ENCODE results near the gene KRTAP5-2.

The KRTAP5-2 gene

GRCh38 chr11:1567052-1567720 is 30.9 kb downstream of the KRTAP5-2 start:
- peak; percentile 47 for DNase-seq (ENCODE audit: low spot score)

- peak; percentile 44 for DNase-seq (ENCODE audit: low spot score)
Observed at GRCh38 chr11:1566381-1567051, 31.6 kb downstream of the KRTAP5-2 start.

GRCh38 chr11:1565904-1566247 is 32.2 kb downstream of the KRTAP5-2 start:
- DNase-seq (ENCODE audit: low spot score): peak; percentile 42

- peak; percentile 51 for DNase-seq (ENCODE audit: low spot score)
Observed at GRCh38 chr11:1565173-1565903, 32.8 kb downstream of the KRTAP5-2 start.

GRCh38 chr11:1564535-1565172 is 33.4 kb downstream of the KRTAP5-2 start:
- peak; percentile 89 for DNase-seq (ENCODE audit: low spot score)

GRCh38 chr11:1563697-1564534 is 34.2 kb downstream of the KRTAP5-2 start:
- DNase-seq (ENCODE audit: low spot score): peak; percentile 43

- DNase-seq (ENCODE audit: low spot score): peak; percentile 43
Observed at GRCh38 chr11:1563149-1563638, 34.9 kb downstream of the KRTAP5-2 start.

GRCh38 chr11:1562469-1563148 is 35.5 kb downstream of the KRTAP5-2 start:
- peak; percentile 43 for DNase-seq (ENCODE audit: low spot score)

- peak; percentile 32 for DNase-seq (ENCODE audit: low spot score)
Observed at GRCh38 chr11:1561955-1562354, 36.1 kb downstream of the KRTAP5-2 start.

- DNase-seq (ENCODE audit: low spot score): peak; percentile 37
Observed at GRCh38 chr11:1561266-1561665, 36.8 kb downstream of the KRTAP5-2 start.

- no peak for DNase-seq (ENCODE audit: low spot score)
Observed at GRCh38 chr11:1560649-1561251, 37.3 kb downstream of the KRTAP5-2 start.

- no peak for DNase-seq (ENCODE audit: low spot score)
Observed at GRCh38 chr11:1560002-1560648, 38.0 kb downstream of the KRTAP5-2 start.

- peak; percentile 52 for DNase-seq (ENCODE audit: low spot score)
Observed at GRCh38 chr11:1559111-1559951, 38.8 kb downstream of the KRTAP5-2 start.

- DNase-seq (ENCODE audit: low spot score): no peak
Observed at GRCh38 chr11:1558775-1559110, 39.4 kb downstream of the KRTAP5-2 start.

GRCh38 chr11:1557904-1558774 is 40.0 kb downstream of the KRTAP5-2 start:
- no peak for DNase-seq (ENCODE audit: low spot score)

GRCh38 chr11:1557051-1557884 is 40.8 kb downstream of the KRTAP5-2 start:
- peak; percentile 48 for DNase-seq (ENCODE audit: low spot score)

- DNase-seq (ENCODE audit: low spot score): peak; percentile 48
Observed at GRCh38 chr11:1556278-1556902, 41.7 kb downstream of the KRTAP5-2 start.
